LoVo (cell line): ENCODE measurements around the gene IL27RA.

ENCODE experiments used
- DNase-seq: peaks from one replicate; pipeline ENCODE4 v3.0.0-alpha.2; 2016; ENCODE audit warnings: low spot score

The IL27RA gene

GRCh38 chr19:14031719-14032480 lies at the start of gene IL27RA:
Gene IL27RA (plus strand): TSS chr19:14031762. CDS start chr19:14031873, 111 bp downstream.
- peak; percentile 50 for DNase-seq

GRCh38 chr19:13981988-13982501 lies 49.5 kb upstream of the IL27RA start:
- no peak for DNase-seq

DNA sequence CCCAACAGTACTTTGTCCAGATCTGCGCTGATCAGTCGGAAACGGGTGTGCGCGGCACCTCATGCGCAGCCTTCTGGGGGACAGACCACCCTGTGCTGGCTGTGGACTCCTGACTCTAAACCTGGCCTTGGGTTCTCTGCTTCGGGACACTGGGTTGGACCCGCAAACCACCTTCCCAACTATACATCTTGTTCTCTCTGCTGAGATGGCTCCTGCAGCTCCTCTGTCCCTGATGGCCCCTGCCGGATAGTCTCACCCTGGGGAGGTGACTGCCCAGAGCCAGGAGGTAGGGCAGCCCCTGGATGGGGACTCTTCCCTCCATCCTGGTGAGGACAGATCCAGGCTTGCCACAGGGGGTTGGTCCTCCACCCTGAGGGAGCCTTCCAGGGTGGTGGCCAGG lies 48.8 kb upstream of the IL27RA start:
- no peak for DNase-seq

GRCh38 chr19:13983213-13983889 lies 48.2 kb upstream of the IL27RA start:
- no peak for DNase-seq

DNA sequence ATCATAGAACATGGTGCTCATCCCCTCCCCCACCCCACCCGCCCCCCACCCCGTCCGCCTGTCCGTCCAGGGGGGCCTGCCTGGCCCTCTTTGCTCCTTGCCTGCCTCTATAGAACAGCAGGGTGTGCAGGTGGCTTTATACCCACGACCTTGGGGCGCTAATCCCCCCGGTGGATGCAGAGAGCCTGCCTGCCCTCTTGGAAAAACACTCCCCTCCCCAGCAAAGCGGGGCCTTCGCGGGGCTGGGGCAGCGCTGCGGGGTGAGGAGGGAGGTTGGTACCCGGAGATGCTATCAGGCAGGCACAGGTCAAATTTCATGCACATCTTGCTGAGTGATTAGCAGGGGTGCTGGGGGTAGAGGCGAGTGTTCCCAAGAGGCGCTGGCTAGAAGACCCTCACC lies 47.4 kb upstream of the IL27RA start:
- DNase-seq = no peak

- no peak for DNase-seq
Measured at GRCh38 chr19:13984875-13985741, 46.5 kb upstream of the IL27RA start.

DNA sequence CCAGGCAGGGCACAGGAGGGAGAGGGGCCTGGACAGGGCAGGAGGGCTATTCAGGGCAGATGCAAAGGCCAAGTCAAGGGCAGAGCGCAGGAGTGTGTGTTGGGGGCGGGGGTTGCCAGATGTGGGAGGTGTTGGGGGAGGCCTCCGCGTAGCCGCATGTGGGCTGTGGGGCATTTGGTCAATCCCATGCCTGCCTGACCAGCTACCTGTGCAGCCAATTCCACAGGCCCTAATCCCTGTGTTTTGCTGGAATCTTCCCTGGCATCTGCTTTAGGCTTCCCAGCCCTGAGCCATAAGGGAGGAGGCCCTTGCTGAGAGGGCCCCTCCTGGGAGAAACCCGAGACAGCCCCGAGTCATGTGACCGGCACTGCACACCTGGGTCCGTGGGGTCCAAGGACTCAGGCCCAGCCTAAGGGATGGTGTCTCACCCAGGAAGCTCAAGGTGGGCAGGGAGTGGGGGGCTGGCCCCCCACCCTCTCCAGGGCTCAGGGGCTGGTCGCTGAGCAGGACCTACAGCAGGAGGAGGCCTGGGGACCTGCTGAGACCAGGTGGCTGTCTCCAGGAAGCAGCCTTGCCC lies 45.7 kb upstream of the IL27RA start:
- DNase-seq = no peak

GRCh38 chr19:13986348-13986904 lies 45.1 kb upstream of the IL27RA start:
- DNase-seq = no peak

- no peak for DNase-seq
Measured at GRCh38 chr19:13987101-13987890, 44.3 kb upstream of the IL27RA start.

- no peak for DNase-seq
Measured at GRCh38 chr19:13989487-13989886, 42.1 kb upstream of the IL27RA start.

- DNase-seq = no peak
Measured at GRCh38 chr19:13990085-13990484, 41.5 kb upstream of the IL27RA start.

DNA sequence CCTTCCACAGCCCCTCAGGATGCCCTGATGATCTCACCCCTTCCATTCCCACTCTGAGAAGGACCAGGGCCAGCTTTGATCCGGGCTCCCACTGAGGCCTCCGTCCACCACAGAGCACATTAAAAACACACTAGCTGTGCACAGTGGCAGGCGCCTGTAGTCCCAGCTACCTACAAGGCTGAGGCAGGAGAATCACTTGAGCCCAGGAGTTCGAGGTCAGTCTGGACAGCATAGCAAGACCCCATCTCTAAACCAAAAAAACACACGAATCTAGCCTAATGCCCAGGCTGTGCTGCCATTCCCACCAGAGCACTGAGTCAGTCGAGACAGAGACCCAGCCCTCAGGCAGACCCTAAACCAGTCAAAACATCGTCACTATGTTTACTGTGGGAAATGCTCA lies 39.5 kb upstream of the IL27RA start:
- DNase-seq = no peak

DNA sequence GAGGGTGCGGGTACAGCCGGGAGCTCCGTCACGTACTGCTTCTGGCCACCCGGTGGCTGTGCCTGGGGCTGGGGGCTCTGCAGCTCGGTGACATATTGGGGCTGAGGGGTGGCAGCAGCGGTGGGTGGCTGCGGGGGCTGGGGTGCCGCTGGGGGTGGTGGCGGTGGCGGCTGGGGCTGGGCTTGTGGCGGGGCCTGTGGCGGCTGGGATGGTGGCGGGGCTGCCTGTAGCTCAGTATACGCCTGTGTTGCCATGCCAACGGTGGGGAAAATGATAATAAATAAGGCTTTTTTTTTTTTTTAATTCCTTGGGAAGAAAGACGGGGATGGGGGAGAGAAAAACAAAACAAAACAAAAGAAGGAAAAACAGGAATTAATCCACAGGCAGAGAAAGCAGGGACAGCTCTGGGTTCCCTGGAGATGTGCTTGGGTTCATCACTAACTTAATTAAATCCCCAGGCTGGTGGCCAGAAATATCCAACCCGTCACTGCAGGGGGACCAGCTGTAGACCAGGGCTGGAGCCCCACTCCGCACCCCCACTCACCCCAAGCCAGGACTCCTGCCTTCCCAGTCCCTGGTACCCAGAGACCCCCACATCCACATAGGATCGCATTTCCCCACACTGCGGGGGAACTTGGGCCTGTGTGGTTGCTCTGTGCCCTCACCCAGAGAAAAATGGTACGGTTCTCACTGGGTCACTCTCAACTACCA lies 37.8 kb upstream of the IL27RA start:
- DNase-seq = no peak

DNA sequence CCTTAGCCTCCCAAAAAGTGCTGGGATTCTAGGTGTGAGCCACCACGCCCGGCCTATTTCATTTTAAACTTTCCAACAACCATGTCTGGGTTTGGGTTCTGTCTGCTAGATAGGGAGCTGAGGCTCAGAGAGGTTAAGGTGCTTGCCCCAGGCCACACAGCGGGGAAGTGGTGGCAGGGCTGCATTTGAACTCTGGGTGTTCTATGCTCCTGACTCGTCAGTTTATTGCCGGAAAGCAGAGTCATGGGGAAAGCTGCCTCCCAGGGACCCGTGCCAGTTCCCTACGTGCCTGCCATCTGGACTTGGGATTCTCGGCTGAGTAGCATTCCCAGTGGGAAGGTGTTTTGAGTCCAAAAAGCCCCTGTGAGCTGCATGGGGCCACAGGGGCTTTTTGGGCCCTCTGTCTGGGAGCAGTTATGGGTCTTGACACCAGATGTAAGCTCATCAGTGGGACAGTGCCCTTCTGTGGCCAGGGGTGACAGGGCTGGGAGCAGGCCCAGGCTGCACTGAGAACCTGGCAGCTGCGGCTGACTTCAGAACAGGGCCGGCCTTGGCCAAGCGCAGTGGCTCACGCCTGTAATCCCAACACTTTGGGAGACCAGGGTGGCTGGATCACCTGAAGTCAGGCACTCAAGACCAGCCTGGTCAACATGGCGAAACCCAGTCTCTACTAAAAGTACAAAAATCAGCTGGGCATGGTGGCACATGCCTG lies 36.4 kb upstream of the IL27RA start:
- DNase-seq = no peak

GRCh38 chr19:13995878-13996765 lies 35.4 kb upstream of the IL27RA start:
- no peak for DNase-seq

- no peak for DNase-seq
Measured at GRCh38 chr19:13996928-13997630, 34.5 kb upstream of the IL27RA start.

DNA sequence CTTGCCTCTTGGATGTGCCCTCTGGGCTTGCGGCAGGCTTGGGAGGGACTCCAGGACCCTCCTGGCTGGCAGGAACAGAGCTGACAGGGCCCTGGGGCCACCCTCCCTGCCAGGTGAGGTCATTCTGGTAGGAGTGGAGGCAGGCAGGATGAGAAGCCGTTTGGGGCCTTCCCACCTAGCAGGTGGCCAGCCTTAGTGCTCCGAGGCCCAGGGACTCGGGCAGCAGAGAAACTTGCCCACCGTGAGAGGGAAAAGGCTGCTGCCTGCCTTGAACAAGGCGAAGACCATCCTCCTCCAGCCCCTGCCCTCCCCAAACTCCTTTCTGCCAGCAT lies 34.0 kb upstream of the IL27RA start:
- DNase-seq = no peak

GRCh38 chr19:13998426-13998825 lies 33.1 kb upstream of the IL27RA start:
- no peak for DNase-seq
